ENCODE data around the gene UCN2.
A peak's percentile ranks its signal among the peaks of the same experiment; 100 is the strongest.
"Not testable (repeated sequence)": the region's sequence is repeated elsewhere in the genome, so short reads cannot be mapped to it uniquely, and the experiment has no call there.

UCN2 gene

DNA sequence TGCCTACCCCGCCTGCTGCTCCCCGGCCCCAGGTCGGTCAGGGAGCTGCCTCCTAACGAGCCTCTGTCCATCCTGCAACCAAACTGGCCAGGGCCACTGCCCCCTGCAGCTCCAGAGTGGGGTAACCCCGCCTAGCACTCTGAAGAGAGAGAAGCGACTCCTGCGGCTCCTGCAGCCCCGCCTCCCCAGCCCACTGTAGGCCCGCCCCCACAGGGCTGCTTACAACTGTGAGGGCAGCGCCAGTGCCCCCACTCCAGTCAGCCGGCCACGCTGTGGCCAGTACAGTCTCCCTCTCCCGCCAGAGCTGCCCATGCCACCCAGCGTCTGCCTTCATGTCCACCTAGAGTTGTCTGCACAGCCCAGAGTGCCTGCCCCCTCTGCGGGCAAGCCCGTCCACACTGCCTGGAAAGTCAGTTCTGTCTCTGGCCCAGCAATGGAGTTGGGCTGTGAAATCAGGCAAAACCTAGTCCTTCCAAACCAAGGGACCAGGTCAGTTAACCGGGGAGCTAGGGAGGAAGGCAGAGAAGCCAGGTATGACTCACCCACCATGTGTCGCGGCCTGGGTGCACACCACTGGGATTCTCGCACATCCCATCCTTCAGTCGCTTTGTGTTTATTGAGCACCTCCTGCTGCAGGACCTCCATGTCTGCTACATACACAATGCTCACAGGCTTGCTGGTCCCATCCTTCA lies 2.4 kb downstream of the UCN2 start:
- DNase-seq (ENCODE audit: low spot score): peak; percentile 83

DNA sequence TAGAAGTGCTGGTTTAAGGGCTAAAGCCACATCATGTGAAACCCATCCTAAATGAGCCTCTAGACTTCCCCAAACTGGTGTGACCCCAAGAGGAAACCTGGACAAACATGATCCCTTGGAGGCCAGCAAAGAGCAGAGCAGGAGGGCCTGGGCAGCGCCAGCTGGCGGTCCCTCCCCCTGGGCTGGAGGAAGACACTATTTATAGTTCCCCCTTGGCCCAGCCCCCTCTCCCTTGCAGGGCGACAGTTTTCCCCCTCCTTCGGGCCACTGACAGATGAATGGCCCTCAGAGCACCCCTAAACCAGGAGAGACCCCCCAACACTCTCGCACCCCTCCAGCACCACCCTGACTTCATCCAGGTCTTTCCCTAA lies 2.9 kb downstream of the UCN2 start:
- no peak for DNase-seq (ENCODE audit: low spot score)

DNA sequence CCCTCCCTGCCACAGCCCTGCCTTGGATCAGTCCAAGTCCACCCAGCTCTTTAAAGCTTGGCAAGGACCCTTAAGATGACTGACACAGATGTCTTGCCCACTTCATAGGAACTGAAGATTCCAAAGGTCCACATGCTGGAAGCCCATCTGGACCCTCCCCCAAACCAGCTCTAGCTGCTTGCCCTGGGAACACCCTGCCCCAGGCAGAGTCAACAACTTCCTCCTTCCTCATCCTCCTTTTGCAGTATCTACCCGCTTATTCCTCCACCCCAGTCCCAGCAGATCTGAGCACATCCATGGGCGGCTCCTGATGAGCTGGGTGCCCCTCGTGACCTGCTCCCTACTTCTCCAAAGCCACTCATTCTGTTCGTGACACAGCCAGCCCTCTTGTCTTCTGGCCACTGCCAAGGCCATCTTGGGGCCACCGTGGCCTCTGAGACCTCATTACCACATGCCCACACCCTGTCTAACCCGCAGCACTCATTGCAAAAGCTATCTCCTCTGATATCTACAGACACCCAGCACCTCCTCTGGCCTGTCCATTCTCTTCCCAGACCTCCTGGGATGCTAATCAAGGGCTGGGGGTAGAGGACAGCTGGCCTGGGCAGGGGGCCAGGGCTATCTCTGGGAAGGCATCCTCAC lies 5.0 kb downstream of the UCN2 start:
- DNase-seq (ENCODE audit: low spot score): no peak

- DNase-seq (ENCODE audit: low spot score): peak; percentile 99
These were observed 6.6 kb downstream of the UCN2 start, which contains the start of gene PFKFB4 for GRCh38 chr3:48556796-48557626. TSS of gene PFKFB4 (minus strand) at chr3:48556803. CDS start at chr3:48556777, 26 bp downstream.

DNA sequence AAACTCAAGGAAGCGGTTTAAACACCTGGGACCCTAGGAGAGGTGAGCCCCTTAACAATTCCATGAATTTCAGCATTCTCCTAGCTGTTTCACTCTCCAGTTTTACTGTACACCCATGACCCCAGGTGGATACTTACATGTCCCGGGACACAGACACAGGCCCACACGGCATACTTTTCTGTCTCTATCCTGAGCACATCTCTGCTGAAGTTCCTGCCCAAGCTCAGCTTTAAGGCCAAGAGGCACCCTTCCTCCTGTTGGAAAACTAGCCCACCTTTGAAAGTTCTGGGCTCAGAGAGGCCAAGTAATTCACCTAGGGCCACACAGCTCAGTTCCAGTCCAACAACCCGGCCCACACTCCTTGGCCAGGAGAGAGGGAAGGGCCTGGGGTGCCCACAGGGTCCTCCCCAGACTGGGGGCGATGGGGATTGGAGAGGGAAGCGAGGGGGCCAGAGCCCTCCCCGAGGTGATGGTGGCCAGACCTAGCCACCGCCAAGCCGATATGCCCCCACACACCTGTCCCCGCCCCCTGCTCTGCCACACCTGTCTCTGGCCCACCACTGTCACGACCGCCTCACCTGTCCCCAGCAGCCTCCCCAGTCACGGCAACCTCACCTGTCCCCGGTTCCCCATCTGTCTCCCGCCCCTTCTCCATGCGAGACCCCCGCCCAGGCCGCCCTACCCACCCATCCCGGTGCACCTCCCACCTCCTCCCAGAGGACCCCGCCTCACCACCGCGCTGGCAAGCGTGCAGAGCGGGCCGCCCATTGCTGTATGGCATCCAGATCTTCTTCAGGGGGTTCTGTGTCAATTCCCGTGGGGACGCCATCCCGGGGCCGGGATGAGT lies 7.4 kb downstream of the UCN2 start:
- DNase-seq (ENCODE audit: low spot score): no peak

DNA sequence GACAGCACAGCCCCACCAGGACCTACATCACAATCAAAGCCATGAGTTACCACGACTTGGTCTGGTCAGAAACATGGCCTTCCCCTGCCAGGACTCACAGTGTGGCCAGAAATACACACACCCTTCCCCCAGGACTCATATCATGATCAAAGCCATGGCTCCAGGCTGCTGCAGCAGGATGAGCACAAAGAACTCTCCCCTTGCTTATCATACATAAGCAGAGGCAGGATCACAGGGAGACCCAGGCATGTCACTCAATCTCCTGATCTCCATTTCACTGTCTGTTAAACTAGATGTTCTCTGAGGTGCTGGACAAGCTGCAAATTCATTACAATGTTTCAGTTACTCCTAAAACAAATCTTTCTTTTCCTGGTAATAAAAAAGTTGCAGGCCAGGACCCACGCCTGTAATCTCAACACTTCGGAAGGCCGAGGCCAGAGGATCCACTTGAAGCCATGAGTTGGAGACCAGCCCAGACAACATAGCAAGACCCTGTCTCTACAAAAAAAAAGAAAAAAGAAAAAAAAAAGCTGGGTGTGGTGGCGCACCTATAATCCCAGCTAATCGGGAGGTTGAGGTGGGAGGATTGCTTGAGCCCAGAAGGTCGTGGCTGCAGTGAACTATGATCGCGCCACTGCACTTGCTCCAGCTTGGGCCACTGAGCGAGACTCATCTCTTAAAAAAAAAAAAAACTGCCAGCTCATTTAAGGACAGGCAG lies 8.2 kb downstream of the UCN2 start:
- no peak for DNase-seq (ENCODE audit: low spot score)

GRCh38 chr3:48553886-48554845 lies 9.4 kb downstream of the UCN2 start:
- no peak for DNase-seq (ENCODE audit: low spot score)

- no peak for DNase-seq (ENCODE audit: low spot score)
These were observed 10.2 kb downstream of the UCN2 start for GRCh38 chr3:48553361-48553760.

DNA sequence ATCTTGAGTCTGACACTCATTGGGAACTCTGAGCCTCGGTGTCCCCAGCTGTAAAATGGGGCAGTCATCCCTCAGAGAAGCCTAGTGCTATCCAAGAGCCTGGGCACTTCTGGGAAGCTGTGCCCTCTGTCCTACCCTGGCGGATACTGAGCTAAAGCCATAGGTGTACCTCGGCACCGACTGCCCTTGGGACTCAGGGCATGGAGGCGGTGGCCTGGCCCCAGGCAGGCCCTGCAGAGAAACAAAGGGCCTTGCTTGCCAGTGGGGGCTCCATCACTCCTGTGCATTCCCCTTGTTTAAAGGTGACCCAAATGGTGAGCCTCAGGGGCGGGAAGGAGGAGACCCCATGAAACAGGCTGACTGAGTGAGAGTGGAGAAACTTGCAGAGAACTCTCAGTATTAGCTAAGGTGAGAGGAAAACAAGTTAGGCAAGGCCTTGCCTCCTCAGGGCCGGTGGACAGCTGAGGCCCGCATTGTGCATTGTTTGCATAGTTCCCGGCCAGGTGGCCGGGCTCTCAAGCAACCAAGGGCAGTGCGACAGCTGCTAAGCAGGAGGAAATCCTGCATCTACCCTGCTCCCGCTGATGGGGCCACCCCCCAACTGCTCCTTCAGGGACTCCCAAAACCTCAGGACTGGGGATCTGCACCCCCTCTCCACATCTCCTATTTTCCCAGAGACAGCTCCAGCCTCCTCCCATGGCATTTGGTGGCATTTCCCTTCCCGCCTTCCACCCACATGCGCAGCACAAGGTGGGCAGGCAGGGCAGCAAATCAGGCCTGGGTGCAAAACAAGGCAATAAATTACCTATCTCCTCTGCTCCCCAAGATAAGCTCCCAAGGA lies 11.2 kb downstream of the UCN2 start:
- DNase-seq (ENCODE audit: low spot score): no peak

DNA sequence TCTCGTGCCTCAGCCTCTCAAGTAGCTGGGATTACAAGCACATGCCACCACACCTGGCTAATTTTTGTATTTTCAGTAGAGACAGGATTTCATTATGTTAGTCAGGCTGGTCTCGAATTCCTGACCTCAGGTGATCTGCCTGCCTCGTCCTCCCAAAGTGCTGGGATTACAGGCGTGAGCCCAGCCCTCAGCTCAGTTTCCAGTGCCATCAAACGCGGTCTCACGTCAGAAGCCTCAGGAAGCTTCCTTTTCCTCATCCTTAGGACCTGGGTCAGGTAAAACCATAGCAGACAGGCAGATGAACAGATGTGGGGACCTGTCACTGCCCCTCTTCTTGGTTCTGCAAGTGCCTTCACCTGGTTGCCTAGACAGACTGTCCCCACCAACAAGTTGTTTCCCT lies 11.9 kb downstream of the UCN2 start:
- not testable (repeated sequence) for DNase-seq (ENCODE audit: low spot score)

- peak; percentile 85 for DNase-seq (ENCODE audit: low spot score)
These were observed 14.6 kb downstream of the UCN2 start for GRCh38 chr3:48548729-48549705.

- DNase-seq (ENCODE audit: low spot score): no peak
These were observed 15.5 kb downstream of the UCN2 start for GRCh38 chr3:48548126-48548525.

- DNase-seq (ENCODE audit: low spot score): no peak
These were observed 17.3 kb downstream of the UCN2 start for GRCh38 chr3:48546203-48546829.

- DNase-seq (ENCODE audit: low spot score): no peak
These were observed 19.4 kb downstream of the UCN2 start for GRCh38 chr3:48544141-48544540.

- no peak for DNase-seq (ENCODE audit: low spot score)
These were observed 20.2 kb downstream of the UCN2 start for GRCh38 chr3:48543271-48543866.

DNA sequence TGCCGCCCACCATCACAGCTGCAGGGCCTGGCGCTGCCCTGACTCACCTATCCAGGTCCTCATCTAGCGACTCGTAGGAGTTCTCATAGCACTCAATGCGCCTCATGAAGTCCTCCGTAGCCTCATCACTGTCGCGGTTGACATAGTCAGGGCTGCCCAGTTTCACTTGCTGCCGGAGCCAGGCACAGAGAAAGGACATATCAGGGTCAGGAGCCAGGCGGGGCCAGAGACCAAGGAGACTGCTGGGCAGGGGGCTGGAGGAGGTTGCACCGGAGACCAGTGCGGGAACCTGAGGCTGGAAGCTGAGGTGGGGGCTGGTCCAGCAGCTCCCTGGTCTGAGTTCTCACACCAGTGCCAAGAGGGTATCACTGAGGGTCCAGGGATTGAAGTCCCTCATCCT lies 25.1 kb downstream of the UCN2 start:
- DNase-seq (ENCODE audit: low spot score): no peak

GRCh38 chr3:48536785-48537184 lies 26.8 kb downstream of the UCN2 start:
- no peak for DNase-seq (ENCODE audit: low spot score)
